Adrenal gland (tissue), 5 donors: Measurements from ENCODE around the gene HAT1.

Source experiments
- POLR2A ChIP-seq, 2 donors: fragments of 450-650 bp; IDR thresholded peaks; one replicate each; pipeline ENCODE4 v1.6.1; 2017; ENCODE audit warnings: antibody characterized with exemption in 2 of 2, mild to moderate bottlenecking in 2 of 2, moderate library complexity in 1 of 2
- TF ChIP-seq, protein P1 (sequence below), 6 experiments: fragments of 450-650 bp in 4 of 6; fragments of 200-600 bp in 2 of 6; sonication (generic) in 1 of 6; IDR thresholded peaks; 1 replicate in 5 of 6; 2 replicates in 1 of 6; pipeline versions ENCODE4 v1.5.1 to v1.8.0; 2016 to 2021; ENCODE audit warnings: antibody characterized with exemption in 6 of 6, mild to moderate bottlenecking in 2 of 6, moderate library complexity in 1 of 6
- donor health status: DM: no; HTN: no; CAD: no.

DNA sequence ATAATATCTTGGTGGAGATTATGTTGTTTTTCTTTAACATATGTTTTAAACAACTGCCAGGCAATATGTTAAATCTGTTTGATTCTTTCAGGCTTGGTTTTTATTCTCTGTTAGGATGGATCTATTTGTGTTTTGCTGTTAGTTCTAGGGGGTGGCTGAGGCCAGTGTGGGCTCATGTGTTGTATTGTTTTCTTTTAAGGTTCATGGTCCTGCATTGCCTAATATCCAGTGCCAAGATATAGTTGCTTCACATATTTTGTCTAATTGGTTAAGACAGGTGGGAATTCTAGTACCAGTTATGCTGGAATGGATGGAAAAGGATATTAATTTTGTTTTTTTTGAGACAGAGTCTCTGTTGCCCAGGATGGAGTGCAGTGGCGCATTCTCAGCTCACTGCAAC, 85.1 kb downstream of the HAT1 start:
- TF ChIP-seq, protein P1, sequence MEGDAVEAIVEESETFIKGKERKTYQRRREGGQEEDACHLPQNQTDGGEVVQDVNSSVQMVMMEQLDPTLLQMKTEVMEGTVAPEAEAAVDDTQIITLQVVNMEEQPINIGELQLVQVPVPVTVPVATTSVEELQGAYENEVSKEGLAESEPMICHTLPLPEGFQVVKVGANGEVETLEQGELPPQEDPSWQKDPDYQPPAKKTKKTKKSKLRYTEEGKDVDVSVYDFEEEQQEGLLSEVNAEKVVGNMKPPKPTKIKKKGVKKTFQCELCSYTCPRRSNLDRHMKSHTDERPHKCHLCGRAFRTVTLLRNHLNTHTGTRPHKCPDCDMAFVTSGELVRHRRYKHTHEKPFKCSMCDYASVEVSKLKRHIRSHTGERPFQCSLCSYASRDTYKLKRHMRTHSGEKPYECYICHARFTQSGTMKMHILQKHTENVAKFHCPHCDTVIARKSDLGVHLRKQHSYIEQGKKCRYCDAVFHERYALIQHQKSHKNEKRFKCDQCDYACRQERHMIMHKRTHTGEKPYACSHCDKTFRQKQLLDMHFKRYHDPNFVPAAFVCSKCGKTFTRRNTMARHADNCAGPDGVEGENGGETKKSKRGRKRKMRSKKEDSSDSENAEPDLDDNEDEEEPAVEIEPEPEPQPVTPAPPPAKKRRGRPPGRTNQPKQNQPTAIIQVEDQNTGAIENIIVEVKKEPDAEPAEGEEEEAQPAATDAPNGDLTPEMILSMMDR (IDR thresholded peaks at IDR 0.05): no peak
- TF ChIP-seq POLR2A (IDR thresholded peaks at IDR 0.05): no peak
